Tibial artery (tissue), 4 donors: ENCODE data around the gene DAGLB.
A peak's percentile ranks its signal among the peaks of the same experiment; 100 is the strongest.

Source experiments
- DNase-seq, 2 donors: peaks; one replicate each; pipeline ENCODE4 v3.0.0-alpha.2; 2019
- H3K27ac ChIP-seq, 2 donors: fragments of 200-600 bp; sonication (generic) in 1 of 2; 1 replicate in 1 of 2; 2 replicates in 1 of 2; pipeline ENCODE4 v1.5.1; 2018 to 2019; ENCODE audit warnings: mild to moderate bottlenecking in 1 of 2
- H3K27me3 ChIP-seq, 2 donors: fragments of 200-600 bp; sonication (generic) in 1 of 2; one replicate each; pipeline versions ENCODE4 v1.5.1 to v1.6.0; 2016 to 2019
- H3K36me3 ChIP-seq, 3 donors: fragments of 200-600 bp; sonication (generic) in 2 of 3; one replicate each; pipeline ENCODE4 v1.5.1; 2016 to 2019; ENCODE audit warnings: mild to moderate bottlenecking in 2 of 3
- H3K4me1 ChIP-seq, 4 donors: fragments of 200-600 bp; sonication (generic) in 2 of 4; 1 replicate in 3 of 4; 2 replicates in 1 of 4; pipeline ENCODE4 v1.5.1; 2016 to 2019
- H3K4me3 ChIP-seq, 2 donors: fragments of 200-600 bp; sonication (generic) in 1 of 2; 1 replicate in 1 of 2; 2 replicates in 1 of 2; pipeline ENCODE4 v1.5.1; 2018 to 2019; ENCODE audit warnings: mild to moderate bottlenecking in 2 of 2
- H3K9me3 ChIP-seq, 3 donors: fragments of 200-600 bp; sonication (generic) in 1 of 3; one replicate each; pipeline ENCODE4 v1.5.1; 2016 to 2019
- intact Hi-C: fragments of 100-400 bp; cut with DNase I; formaldehyde crosslinking; loops from one replicate; pipeline ENCODE4 v1.15.0; 2023; ENCODE audit warnings: low total_unique reads
- TF ChIP-seq, protein P1 (sequence below), 2 experiments: fragments of 200-600 bp in 1 of 2; fragments of 450-650 bp in 1 of 2; IDR thresholded peaks; one replicate each; pipeline ENCODE4 v1.5.1; 2017 to 2019; ENCODE audit warnings: antibody characterized with exemption in 2 of 2, mild to moderate bottlenecking in 1 of 2, moderate library complexity in 1 of 2

DAGLB gene

GRCh38 chr7:6423942-6424701 lies 23.6 kb downstream of the DAGLB start:
- TF ChIP-seq, protein P1, sequence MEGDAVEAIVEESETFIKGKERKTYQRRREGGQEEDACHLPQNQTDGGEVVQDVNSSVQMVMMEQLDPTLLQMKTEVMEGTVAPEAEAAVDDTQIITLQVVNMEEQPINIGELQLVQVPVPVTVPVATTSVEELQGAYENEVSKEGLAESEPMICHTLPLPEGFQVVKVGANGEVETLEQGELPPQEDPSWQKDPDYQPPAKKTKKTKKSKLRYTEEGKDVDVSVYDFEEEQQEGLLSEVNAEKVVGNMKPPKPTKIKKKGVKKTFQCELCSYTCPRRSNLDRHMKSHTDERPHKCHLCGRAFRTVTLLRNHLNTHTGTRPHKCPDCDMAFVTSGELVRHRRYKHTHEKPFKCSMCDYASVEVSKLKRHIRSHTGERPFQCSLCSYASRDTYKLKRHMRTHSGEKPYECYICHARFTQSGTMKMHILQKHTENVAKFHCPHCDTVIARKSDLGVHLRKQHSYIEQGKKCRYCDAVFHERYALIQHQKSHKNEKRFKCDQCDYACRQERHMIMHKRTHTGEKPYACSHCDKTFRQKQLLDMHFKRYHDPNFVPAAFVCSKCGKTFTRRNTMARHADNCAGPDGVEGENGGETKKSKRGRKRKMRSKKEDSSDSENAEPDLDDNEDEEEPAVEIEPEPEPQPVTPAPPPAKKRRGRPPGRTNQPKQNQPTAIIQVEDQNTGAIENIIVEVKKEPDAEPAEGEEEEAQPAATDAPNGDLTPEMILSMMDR (IDR thresholded peaks at IDR 0.05), result no peak
- DNase-seq, result peak in 1 of 2 donors; percentile 73
- Histone ChIP-seq H3K27ac (no peak overlapping the region), H3K36me3 (peaks cover 28 to 77% (median 57%) of the 10 kb centered on the region in 3 donors), H3K4me1 (peaks cover 0 to 7% (median 0%) of the 10 kb centered on the region in 4 donors), H3K4me3 (no peak overlapping the region), H3K9me3 (no peaks in the 10 kb centered on the region), H3K27me3 (no peaks in the 10 kb centered on the region)
- intact Hi-C loops, result no loop called here

DNA sequence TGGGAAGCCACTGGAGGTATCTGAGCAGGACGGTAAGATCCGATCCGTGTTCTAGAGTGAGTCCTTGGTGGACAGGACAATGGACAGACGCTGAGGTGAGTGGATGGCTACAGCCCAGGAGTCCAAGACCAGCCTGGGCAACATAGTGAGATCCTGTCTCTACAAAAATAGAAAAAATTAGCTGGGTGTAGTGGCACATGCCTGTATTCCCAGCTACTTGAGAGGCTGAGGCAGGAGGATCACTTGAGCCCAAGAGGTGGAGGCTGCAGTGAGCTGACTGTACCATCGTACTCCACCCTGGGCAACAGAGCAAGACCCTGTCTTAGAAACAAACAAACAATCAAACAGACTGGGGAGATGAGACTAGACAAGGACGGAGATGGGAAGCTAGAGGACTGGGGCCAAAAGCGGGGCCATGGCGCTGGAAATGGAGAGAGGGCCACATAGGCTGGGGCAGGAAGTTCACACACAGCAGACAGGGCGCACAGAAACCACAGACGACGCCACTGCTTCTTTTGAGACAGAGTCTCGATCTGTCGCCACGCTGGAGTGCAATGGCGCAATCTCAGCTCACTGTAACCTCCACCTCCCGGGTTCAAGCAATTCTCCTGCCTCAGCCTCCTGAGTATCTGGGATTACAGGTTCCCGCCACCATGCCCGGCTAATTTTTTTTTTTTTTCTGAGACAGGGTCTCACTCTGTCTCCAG lies 24.7 kb downstream of the DAGLB start:
- Histone ChIP-seq H3K27ac (no peak overlapping the region), H3K36me3 (peaks cover 28 to 70% (median 49%) of the 10 kb centered on the region in 3 donors), H3K9me3 (no peaks in the 10 kb centered on the region), H3K27me3 (no peaks in the 10 kb centered on the region), H3K4me3 (no peak overlapping the region), H3K4me1 (peaks cover 0 to 7% (median 0%) of the 10 kb centered on the region in 4 donors)
- DNase-seq, result peak in 1 of 2 donors; percentile 39
- intact Hi-C loops, result no loop called here
- TF ChIP-seq, protein P1 (IDR thresholded peaks at IDR 0.05), result no peak

- H3K27me3 ChIP-seq, result no peaks in the 10 kb centered on the region
- H3K27ac ChIP-seq, result no peak overlapping the region
- peaks cover 0 to 7% (median 0%) of the 10 kb centered on the region in 4 donors for H3K4me1 ChIP-seq
- H3K36me3 ChIP-seq, result peaks cover 25 to 71% (median 50%) of the 10 kb centered on the region in 3 donors
- intact Hi-C loops, result no loop called here
- DNase-seq, result no peak
- TF ChIP-seq, protein P1 (IDR thresholded peaks at IDR 0.05), result no peak
- no peaks in the 10 kb centered on the region for H3K9me3 ChIP-seq
- H3K4me3 ChIP-seq, result no peak overlapping the region
These were observed 25.7 kb downstream of the DAGLB start for GRCh38 chr7:6422095-6422494.

- no peak overlapping the region for H3K27ac ChIP-seq
- H3K36me3 ChIP-seq, result peaks cover 31 to 76% (median 54%) of the 10 kb centered on the region in 3 donors
- no peak overlapping the region for H3K4me3 ChIP-seq
- no peak for DNase-seq
- H3K27me3 ChIP-seq, result no peaks in the 10 kb centered on the region
- intact Hi-C loops, result no loop called here
- H3K9me3 ChIP-seq, result no peaks in the 10 kb centered on the region
- TF ChIP-seq, protein P1 (IDR thresholded peaks at IDR 0.05), result no peak
- peaks cover 0 to 7% (median 0%) of the 10 kb centered on the region in 4 donors for H3K4me1 ChIP-seq
These were observed 27.1 kb downstream of the DAGLB start for GRCh38 chr7:6420680-6421079.

GRCh38 chr7:6419310-6419773 lies 28.4 kb downstream of the DAGLB start:
- no peak for DNase-seq
- peaks cover 26 to 76% (median 49%) of the 10 kb centered on the region in 3 donors for H3K36me3 ChIP-seq

More at GRCh38 chr7:6419310-6419773, 28.4 kb downstream of the DAGLB start:
- Histone ChIP-seq H3K27me3 (no peaks in the 10 kb centered on the region), H3K4me3 (no peak overlapping the region), H3K27ac (no peak overlapping the region), H3K9me3 (no peaks in the 10 kb centered on the region), H3K4me1 (peaks cover 0 to 7% (median 0%) of the 10 kb centered on the region in 4 donors)
- intact Hi-C loops, result no loop called here
- TF ChIP-seq, protein P1 (IDR thresholded peaks at IDR 0.05), result no peak
